ENCODE measurements around the gene PIP4K2C.
A peak's percentile ranks its signal among the peaks of the same experiment; 100 is the strongest.

PIP4K2C gene

DNA sequence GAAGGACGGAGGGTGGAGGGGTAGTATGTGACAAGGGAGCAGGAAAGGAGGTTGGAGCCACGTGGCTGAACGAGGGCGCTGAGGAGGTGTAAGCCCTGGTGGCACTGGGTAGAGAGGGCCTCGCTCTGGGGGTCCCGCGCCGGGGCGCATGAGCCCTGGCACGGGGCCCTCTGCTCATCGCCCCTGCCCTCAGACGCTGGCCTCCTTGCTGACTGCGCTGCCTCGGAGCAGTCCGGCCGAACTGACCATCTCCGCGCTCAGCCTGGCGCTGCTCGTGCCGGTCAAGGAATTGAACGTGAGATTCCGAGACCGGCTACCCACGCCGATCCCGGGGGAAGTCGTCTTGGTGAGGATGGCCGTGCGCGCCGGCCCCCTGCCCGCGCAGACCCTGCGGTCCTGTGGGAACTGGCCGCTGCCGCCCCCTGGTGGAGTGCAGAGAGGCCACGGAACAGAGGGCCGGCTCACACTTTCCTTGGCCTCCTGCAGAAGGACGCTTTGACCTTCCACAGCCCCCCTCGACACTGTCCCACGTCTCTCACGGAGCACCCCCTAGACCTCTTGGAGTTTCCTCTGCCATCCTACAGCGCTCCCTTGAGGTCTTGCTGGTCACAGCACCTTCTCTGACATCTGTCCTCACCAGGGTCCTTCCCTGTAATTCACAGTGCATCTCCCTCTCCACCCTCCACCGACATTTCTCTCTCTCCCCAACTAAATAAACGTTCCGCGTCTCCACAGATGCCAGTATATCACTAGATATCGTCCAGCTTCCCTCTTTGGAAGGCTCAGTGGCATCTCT lies 30.7 kb downstream of the PIP4K2C start:
- DNase-seq (ENCODE audit: low read depth), result peak; percentile 32

DNA sequence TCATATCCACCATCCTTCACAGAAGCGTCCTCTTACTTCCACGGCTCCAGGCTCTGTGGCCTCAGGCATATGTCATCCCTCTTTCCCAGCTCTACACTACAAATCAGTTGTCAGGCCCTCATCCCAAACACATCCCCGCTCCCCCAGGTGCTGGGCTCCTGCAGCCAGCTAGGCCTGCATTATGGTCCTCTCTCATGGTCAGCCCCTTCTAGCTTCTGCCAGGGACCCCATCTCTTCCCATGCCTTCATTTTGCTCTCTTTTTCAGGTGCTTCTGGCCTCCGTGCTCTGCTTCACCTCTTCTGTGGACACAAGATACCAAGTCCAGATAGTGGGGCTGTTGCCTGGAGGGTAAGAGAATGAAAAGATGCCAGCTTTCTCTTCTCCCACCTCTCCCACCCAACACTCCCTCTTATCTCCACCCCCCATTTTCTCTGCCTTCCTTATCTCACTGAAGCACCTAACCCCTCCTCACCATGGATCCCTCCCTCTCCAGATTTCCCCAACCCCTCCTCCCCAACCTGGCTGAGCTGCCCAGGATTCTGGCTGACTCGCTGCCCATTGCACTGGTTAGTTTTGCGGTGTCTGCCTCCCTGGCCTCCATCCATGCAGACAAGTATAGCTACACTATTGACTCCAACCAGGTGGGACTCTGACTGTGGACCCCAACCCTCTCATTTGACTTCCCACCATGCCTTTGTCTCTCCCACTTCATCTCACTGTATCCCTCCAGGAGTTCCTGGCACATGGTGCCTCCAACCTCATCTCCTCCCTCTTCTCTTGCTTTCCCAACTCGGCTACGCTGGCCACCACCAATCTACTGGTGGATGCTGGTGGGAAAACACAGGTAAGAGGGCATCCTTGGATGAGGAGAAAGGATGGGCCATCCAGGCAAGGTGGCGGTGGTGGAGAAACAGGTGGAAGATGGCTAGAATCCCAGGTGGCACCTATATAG lies 31.6 kb downstream of the PIP4K2C start:
- DNase-seq (ENCODE audit: low read depth), result no peak

GRCh38 chr12:57623385-57623784 lies 32.4 kb downstream of the PIP4K2C start:
- DNase-seq (ENCODE audit: low read depth), result no peak

GRCh38 chr12:57623811-57624390 lies 32.9 kb downstream of the PIP4K2C start:
- DNase-seq (ENCODE audit: low read depth), result no peak

GRCh38 chr12:57624441-57625220 lies 33.6 kb downstream of the PIP4K2C start:
- no peak for DNase-seq (ENCODE audit: low read depth)

GRCh38 chr12:57625261-57626032 lies 34.5 kb downstream of the PIP4K2C start:
- no peak for DNase-seq (ENCODE audit: low read depth)

GRCh38 chr12:57626111-57626920 lies 35.3 kb downstream of the PIP4K2C start:
- no peak for DNase-seq (ENCODE audit: low read depth)

DNA sequence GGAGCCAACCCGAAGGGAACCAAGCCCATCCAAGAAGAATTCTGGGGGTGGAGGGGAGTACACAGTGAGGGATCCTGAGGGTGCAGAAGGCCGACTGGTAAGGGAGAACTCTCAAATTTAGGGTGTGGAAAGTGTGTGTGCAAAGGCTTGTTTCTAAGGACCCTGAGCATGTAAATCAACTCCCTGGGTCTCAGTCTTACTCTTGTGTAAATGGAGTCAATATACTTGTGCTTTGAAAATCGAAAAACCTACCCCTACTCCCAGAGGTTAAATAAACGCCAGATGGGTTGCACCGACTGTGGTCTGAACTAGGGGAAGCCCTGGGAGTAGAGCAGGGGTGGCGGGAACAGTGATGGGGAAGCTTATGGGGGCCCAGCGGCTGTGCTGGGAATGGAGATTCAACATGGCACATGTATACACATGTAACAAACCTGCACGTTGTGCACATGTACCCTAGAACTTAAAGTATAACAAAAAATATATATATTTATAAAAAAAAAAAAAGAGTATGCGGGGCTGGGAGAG lies 36.0 kb downstream of the PIP4K2C start:
- no peak for DNase-seq (ENCODE audit: low read depth)

- no peak for DNase-seq (ENCODE audit: low read depth)
Observed at GRCh38 chr12:57627501-57628279, 36.7 kb downstream of the PIP4K2C start.

GRCh38 chr12:57628280-57629191 lies 37.5 kb downstream of the PIP4K2C start:
- DNase-seq (ENCODE audit: low read depth), result no peak

DNA sequence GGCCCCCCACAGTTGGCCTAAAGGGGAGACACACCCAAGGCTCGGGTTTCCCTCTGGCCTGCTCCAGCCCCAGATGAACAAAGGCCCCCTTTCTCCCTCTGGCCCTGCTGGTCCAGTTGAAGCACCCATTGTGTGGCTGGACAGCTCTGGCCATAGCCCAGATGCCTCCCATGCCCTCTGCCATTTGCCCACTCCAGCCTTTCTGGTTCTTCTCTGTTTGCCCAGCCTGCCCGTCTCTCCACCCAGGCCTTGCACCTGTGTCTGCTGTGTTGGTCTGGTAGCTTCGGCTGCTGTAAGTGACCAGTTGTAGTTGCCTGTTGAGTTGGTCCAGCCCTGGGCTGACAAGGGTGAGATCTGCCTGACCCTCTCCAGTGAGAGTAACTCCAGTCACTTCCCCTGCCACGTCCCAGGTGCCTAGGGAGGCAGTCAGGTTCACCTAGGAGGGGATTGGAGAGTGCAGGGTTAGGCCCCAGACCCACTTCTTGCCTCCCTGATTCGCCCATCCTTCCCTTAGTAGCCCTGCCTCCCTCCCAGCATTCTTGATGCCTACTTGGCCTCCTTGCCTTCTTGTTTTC lies 39.0 kb downstream of the PIP4K2C start:
- DNase-seq (ENCODE audit: low read depth), result no peak

- DNase-seq (ENCODE audit: low read depth), result no peak
Observed at GRCh38 chr12:57630891-57631433, 40.0 kb downstream of the PIP4K2C start.

DNA sequence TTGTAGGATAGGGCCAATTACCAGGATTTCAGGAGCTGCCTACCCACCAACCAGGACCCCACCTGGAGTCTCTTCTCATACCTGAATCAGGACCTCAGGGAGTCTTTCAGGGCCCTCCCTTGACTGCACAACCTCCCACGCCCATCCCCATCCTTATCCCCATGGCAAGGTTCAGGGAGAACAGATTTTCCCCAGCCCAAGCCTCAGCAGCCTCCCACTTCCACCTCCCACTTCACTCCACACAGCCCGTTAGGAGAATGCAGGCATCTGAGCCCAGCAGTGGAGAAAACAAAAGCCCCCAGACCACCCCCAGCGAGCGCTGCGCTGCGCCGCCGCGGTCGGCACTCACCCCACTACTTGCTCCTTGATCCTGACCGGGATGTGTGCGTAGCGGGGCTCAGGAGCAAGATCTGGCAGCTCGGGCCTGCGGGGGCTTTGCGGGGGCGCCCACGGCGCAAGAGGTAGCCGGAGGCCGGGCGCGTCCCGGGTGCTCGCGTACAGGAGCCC lies 40.6 kb downstream of the PIP4K2C start:
- DNase-seq (ENCODE audit: low read depth), result no peak

DNA sequence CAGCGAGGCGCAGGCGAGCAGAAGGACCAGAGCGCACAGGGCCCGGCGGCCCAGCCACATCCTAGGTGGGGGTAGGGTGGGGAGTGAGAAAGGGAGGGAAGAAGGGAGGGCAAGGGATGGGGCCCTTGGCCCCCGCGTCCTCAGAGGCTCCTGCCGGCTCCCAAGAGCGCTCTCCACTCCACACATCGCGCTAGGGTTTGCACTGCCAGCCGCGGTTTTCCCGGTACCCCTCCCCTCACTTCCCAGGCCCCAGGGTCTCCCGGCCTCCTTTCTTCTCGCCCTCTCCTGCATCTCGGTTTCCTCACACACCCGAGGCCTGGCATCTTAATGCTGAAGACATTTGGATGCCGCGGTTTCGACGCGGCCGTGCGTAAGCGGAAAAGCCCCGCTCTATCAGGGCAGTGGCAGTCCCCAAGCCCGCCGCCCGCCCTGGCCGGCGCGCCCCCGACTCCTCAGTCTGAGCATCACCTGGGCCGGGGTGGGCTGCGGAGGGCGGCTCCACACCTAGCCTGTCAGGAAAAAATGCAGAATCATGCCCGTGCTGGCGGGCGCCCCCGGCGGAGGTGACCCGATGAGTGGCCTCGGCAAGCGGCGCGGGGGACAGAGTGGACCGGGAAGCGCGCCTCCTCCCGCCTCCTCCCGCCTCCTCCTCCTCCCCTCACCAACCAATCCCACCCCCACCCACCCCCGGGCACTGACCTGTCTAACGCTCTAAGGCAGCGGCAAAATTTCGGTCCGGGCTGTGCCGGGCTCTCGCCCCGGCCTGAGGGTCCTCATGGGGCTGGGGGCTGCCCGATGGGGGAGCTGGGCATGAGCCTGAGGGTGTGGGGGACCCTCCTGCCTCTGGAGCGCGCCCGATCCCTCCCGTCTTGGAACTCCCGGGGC lies 41.3 kb downstream of the PIP4K2C start:
- no peak for DNase-seq (ENCODE audit: low read depth)

- DNase-seq (ENCODE audit: low read depth), result peak; percentile 45
Observed at GRCh38 chr12:57632958-57633840, 42.2 kb downstream of the PIP4K2C start, which contains the start of gene B4GALNT1. TSS of gene B4GALNT1 (minus strand) at chr12:57633201. CDS start at chr12:57632132, 1,069 bp downstream.

Data from stimulated activated CD4-positive, alpha-beta T cell treated with anti-CD3 and anti-CD28 coated beads, Interleukin-2, amount 100 ng/mL, for 4 hours (primary cell).